A673 (cell line): ENCODE results near the gene PXDN. TPM values are rescaled to one million over a fixed set of nuclear protein-coding genes. Genes with fewer than 3 reads are reported as not detected.

Source experiments
- BruUV-seq: library from RNA; stranded (reverse); fragments of 400-500 nt; replicated peaks from 2 replicates; lab custom pipeline; 2021; lab: Mats Ljungman, UMichigan
- CTCF ChIA-PET: fragments of 300-600 bp; sonication (Branson Sonifier 250); formaldehyde crosslinking; loops from one replicate; lab custom pipeline; 2022; ENCODE audit warnings: antibody characterized with exemption; lab: Charles Lee
- POLR2A ChIA-PET: fragments of 300-600 bp; sonication (Branson Sonifier 250); formaldehyde crosslinking; loops from one replicate; lab custom pipeline; 2022; ENCODE audit warnings: antibody characterized with exemption; ENCODE audit not compliant: low non-redundant PET; lab: Charles Lee
- DNase-seq: peaks from one replicate; pipeline ENCODE4 v3.0.0-alpha.2; 2015; ENCODE audit warnings: low spot score
- H3K27ac ChIP-seq: fragments of 200-600 bp; sonication (generic); 2 replicates; pipeline ENCODE4 v1.5.1; 2016; ENCODE audit warnings: mixed run types, low read depth, mild to moderate bottlenecking, mixed read lengths, antibody characterized with exemption, low read length; ENCODE audit not compliant: poor library complexity, severe bottlenecking
- H3K27me3 ChIP-seq: fragments of 200-600 bp; sonication (generic); replicated peaks from 2 replicates; pipeline ENCODE4 v1.6.1; 2017; ENCODE audit warnings: mixed run types, low read depth, mild to moderate bottlenecking, mixed read lengths, antibody characterized with exemption, low read length; ENCODE audit not compliant: insufficient read depth, poor library complexity
- H3K36me3 ChIP-seq: fragments of 200-600 bp; sonication (generic); 2 replicates; pipeline ENCODE4 v1.6.1; 2016; ENCODE audit warnings: mixed run types, mild to moderate bottlenecking, mixed read lengths, antibody characterized with exemption, low read length; ENCODE audit not compliant: insufficient read depth, poor library complexity, severe bottlenecking
- H3K4me1 ChIP-seq: fragments of 200-600 bp; sonication (generic); 2 replicates; pipeline ENCODE4 v1.6.1; 2017; ENCODE audit warnings: mixed run types, mild to moderate bottlenecking, mixed read lengths, antibody characterized with exemption, low read length; ENCODE audit not compliant: insufficient read depth, poor library complexity, severe bottlenecking
- H3K4me3 ChIP-seq: fragments of 200-600 bp; sonication (generic); 2 replicates; pipeline ENCODE4 v1.5.1; 2016; ENCODE audit warnings: low read depth, mixed run types, mild to moderate bottlenecking, mixed read lengths, low read length; ENCODE audit not compliant: poor library complexity, severe bottlenecking
- H3K9me3 ChIP-seq: fragments of 200-600 bp; sonication (generic); 2 replicates; pipeline ENCODE4 v1.6.1; 2016; ENCODE audit warnings: mixed run types, low read depth, mild to moderate bottlenecking, mixed read lengths, antibody characterized with exemption, low read length; ENCODE audit not compliant: poor library complexity, severe bottlenecking
- CTCF ChIP-seq: fragments of 300-800, 200-600 bp; sonication (generic); conservative IDR thresholded peaks from 2 replicates; pipeline ENCODE4 v1.5.1; 2017; ENCODE audit warnings: low read depth, mild to moderate bottlenecking, antibody characterized with exemption, low read length, moderate library complexity, mixed read lengths
- EZH2 ChIP-seq: fragments of 200-600 bp; sonication (generic); IDR thresholded peaks from 2 replicates; pipeline ENCODE4 v1.6.1; 2017; ENCODE audit warnings: borderline replicate concordance, low read depth, mild to moderate bottlenecking, mixed read lengths, antibody characterized with exemption, low read length; ENCODE audit not compliant: poor library complexity, severe bottlenecking
- intact Hi-C: fragments of 100-400 bp; cut with micrococcal nuclease; formaldehyde crosslinking; loops from one replicate; pipeline ENCODE4 v1.10.0; 2022; ENCODE audit not compliant: unreplicated experiment
- total RNA-seq: library from RNA; stranded (reverse); gene quantifications from 2 replicates; pipeline ENCODE4 v1.2.3, GENCODE V29; 2021

Gene PXDN
- total RNA-seq, 1 experiment from 2014 or later: 162 TPM

GRCh38 chr2:1713142-1713838, 31.0 kb downstream of the PXDN start:
- Histone ChIP-seq H3K36me3 (no peaks in the 10 kb centered on the region), H3K27ac (peak overlapping the region; percentile 26), H3K9me3 (no peaks in the 10 kb centered on the region), H3K4me1 (peaks cover 59% of the 10 kb centered on the region), H3K27me3 (no peaks in the 10 kb centered on the region), H3K4me3 (no peak overlapping the region)
- POLR2A ChIA-PET: interaction anchor here (0.6 kb wide), 1 partner anchor 38 kb away, joined by 4 read pairs; no protein-coding TSS in a partner anchor
- intact Hi-C loops: no loop called here
- CTCF ChIA-PET: no interaction called here
- BruUV-seq: no TSS peak
- no peak for TF ChIP-seq EZH2
- TF ChIP-seq CTCF: no peak
- DNase-seq: no peak

GRCh38 chr2:1709946-1710560, 34.3 kb downstream of the PXDN start:
- no peak for DNase-seq
- no TSS peak for BruUV-seq

GRCh38 chr2:1709335-1709605, 35.0 kb downstream of the PXDN start:
- no peak for DNase-seq
- H3K36me3 ChIP-seq: no peaks in the 10 kb centered on the region
- intact Hi-C loops: loop anchor here (5.0 kb wide), 1 partner anchor 33 kb away; the partner anchor contains the start of gene PXDN
- ChIA-PET CTCF (no interaction called here), POLR2A (no interaction called here)
- BruUV-seq: no TSS peak
- TF ChIP-seq EZH2 (no peak), CTCF (no peak)
- no peaks in the 10 kb centered on the region for H3K27me3 ChIP-seq
- no peaks in the 10 kb centered on the region for H3K9me3 ChIP-seq
- H3K4me1 ChIP-seq: peaks cover 54% of the 10 kb centered on the region
- H3K4me3 ChIP-seq: no peak overlapping the region
- peak overlapping the region; percentile 70 for H3K27ac ChIP-seq

More at GRCh38 chr2:1709946-1710560, 34.3 kb downstream of the PXDN start:
- CTCF ChIA-PET: no interaction called here
- no peak overlapping the region for H3K4me3 ChIP-seq
- TF ChIP-seq CTCF (no peak), EZH2 (no peak)
- no peaks in the 10 kb centered on the region for H3K36me3 ChIP-seq
- peaks cover 61% of the 10 kb centered on the region for H3K4me1 ChIP-seq
- no peaks in the 10 kb centered on the region for H3K9me3 ChIP-seq
- POLR2A ChIA-PET: no interaction called here
- H3K27me3 ChIP-seq: no peaks in the 10 kb centered on the region
- no peak overlapping the region for H3K27ac ChIP-seq
- intact Hi-C loops: loop anchor here (5.0 kb wide), 1 partner anchor 32 kb away; the partner anchor contains the start of gene PXDN
